Neural cell (in vitro differentiated cells): ENCODE data around the gene SYT6. TPM values are rescaled to one million over a fixed set of nuclear protein-coding genes. Genes with fewer than 3 reads are reported as not detected.

Experiments used
- H2AFZ ChIP-seq: fragments of 200-600, 300-800 bp; sonication (generic), shearing (Covaris generic); 2 replicates; pipeline ENCODE4 v1.6.0; 2014; ENCODE audit warnings: low read depth, mild to moderate bottlenecking, antibody characterized with exemption, low read length, moderate library complexity
- H3F3A ChIP-seq: fragments of 200-600 bp; shearing (Covaris generic); 2 replicates; pipeline ENCODE4 v1.6.1; 2016; ENCODE audit warnings: mild to moderate bottlenecking, moderate library complexity, mixed read lengths, antibody characterized with exemption, low read length; ENCODE audit not compliant: insufficient read depth, poor library complexity, severe bottlenecking
- H3K27ac ChIP-seq: fragments of 200-600, 300-800 bp; sonication (generic), shearing (Covaris generic); 2 replicates; pipeline ENCODE4 v1.5.1; 2014; ENCODE audit warnings: mild to moderate bottlenecking, low read length, moderate library complexity
- H3K27me3 ChIP-seq: fragments of 300-800, 200-600 bp; sonication (generic), shearing (Covaris generic); 2 replicates; pipeline ENCODE4 v1.6.0; 2014; ENCODE audit warnings: mild to moderate bottlenecking, low read depth, low read length, moderate library complexity; ENCODE audit not compliant: insufficient read depth
- H3K36me3 ChIP-seq: fragments of 300-800, 200-600 bp; sonication (generic), shearing (Covaris generic); 2 replicates; pipeline ENCODE4 v1.5.1; 2014; ENCODE audit warnings: mild to moderate bottlenecking, antibody characterized with exemption, low read length, moderate library complexity; ENCODE audit not compliant: insufficient read depth
- H3K4me2 ChIP-seq: fragments of 300-800, 200-600 bp; sonication (generic), shearing (Covaris generic); 2 replicates; pipeline ENCODE4 v1.6.0; 2014; ENCODE audit warnings: mild to moderate bottlenecking, low read length
- H3K4me3 ChIP-seq: fragments of 300-800, 200-600 bp; sonication (generic), shearing (Covaris generic); 2 replicates; pipeline ENCODE4 v1.5.1; 2014; ENCODE audit warnings: mild to moderate bottlenecking, low read length, moderate library complexity
- H3K79me2 ChIP-seq: fragments of 200-600 bp; shearing (Covaris generic); replicated peaks from 2 replicates; pipeline ENCODE4 v1.6.0; 2014; ENCODE audit warnings: mild to moderate bottlenecking, low read length, moderate library complexity; ENCODE audit not compliant: insufficient read depth
- H3K9ac ChIP-seq: fragments of 300-800, 200-600 bp; sonication (generic), shearing (Covaris generic); 2 replicates; pipeline ENCODE4 v1.6.1; 2016; ENCODE audit warnings: mild to moderate bottlenecking, low read length, mixed read lengths
- H3K9me2 ChIP-seq: fragments of 200-600 bp; shearing (Covaris generic); 2 replicates; pipeline ENCODE4 v1.6.1; 2016; ENCODE audit warnings: mild to moderate bottlenecking, low read length, mixed read lengths; ENCODE audit not compliant: insufficient read depth
- H3K9me3 ChIP-seq: fragments of 200-600, 300-800 bp; sonication (generic), shearing (Covaris generic); 2 replicates; pipeline ENCODE4 v1.6.1; 2016; ENCODE audit warnings: mild to moderate bottlenecking, mixed run types, low read length, moderate library complexity, mixed read lengths
- H4K20me1 ChIP-seq: fragments of 200-600 bp; shearing (Covaris generic); 2 replicates; pipeline ENCODE4 v1.6.1; 2016; ENCODE audit warnings: mild to moderate bottlenecking, mixed run types; ENCODE audit not compliant: insufficient read depth
- EP300 ChIP-seq: fragments of 450-650 bp; conservative IDR thresholded peaks from 2 replicates; pipeline ENCODE4 v1.6.1; 2014; ENCODE audit warnings: antibody characterized with exemption, mild to moderate bottlenecking, moderate library complexity; ENCODE audit not compliant: poor library complexity, severe bottlenecking
- EZH2 ChIP-seq: fragments of 200-600, 300-800 bp; shearing (Covaris generic), sonication (generic); IDR thresholded peaks from 2 replicates; pipeline ENCODE4 v1.6.1; 2014; ENCODE audit warnings: antibody characterized with exemption, low read length, borderline replicate concordance, mild to moderate bottlenecking; ENCODE audit not compliant: insufficient read depth, poor library complexity, severe bottlenecking
- MXI1 ChIP-seq: fragments of 450-650 bp; conservative IDR thresholded peaks from 2 replicates; pipeline ENCODE4 v1.6.1; 2014; ENCODE audit warnings: antibody characterized with exemption, mild to moderate bottlenecking; ENCODE audit not compliant: poor library complexity, severe bottlenecking
- POLR2AphosphoS5 ChIP-seq: IDR thresholded peaks from 2 replicates; pipeline ENCODE4 v1.6.1; 2012
- RAD21 ChIP-seq: fragments of 450-650 bp; conservative IDR thresholded peaks from 2 replicates; pipeline ENCODE4 v1.6.1; 2014; ENCODE audit warnings: antibody characterized with exemption, mild to moderate bottlenecking, moderate library complexity
- REST ChIP-seq: IDR thresholded peaks from 2 replicates; pipeline ENCODE4 v1.6.1; 2012; ENCODE audit warnings: borderline replicate concordance
- SMC3 ChIP-seq: fragments of 450-650 bp; conservative IDR thresholded peaks from 2 replicates; pipeline ENCODE4 v1.6.1; 2014; ENCODE audit warnings: antibody characterized with exemption, mild to moderate bottlenecking, moderate library complexity; ENCODE audit not compliant: poor library complexity
- TAF1 ChIP-seq: IDR thresholded peaks from 2 replicates; pipeline ENCODE4 v1.6.1; 2012; ENCODE audit warnings: low read depth
- polyA plus RNA-seq: library from polyadenylated mRNA; depleted of rRNA; stranded (reverse); fragments of >200 nt; gene quantifications from 2 replicates; pipeline ENCODE4 v1.2.3, GENCODE V29; 2014
- TF ChIP-seq, protein P1 (sequence below): fragments of 450-650 bp; IDR thresholded peaks from 2 replicates; pipeline ENCODE4 v1.5.1; 2014; ENCODE audit warnings: antibody characterized with exemption, mild to moderate bottlenecking, moderate library complexity; ENCODE audit not compliant: poor library complexity, severe bottlenecking

SYT6 gene
- polyA plus RNA-seq, 1 donor from 2014 or later: 8.1 TPM

GRCh38 chr1:114133129-114133528 lies 20.5 kb downstream of the SYT6 start:
- H3F3A ChIP-seq: no peaks in the 10 kb centered on the region

DNA sequence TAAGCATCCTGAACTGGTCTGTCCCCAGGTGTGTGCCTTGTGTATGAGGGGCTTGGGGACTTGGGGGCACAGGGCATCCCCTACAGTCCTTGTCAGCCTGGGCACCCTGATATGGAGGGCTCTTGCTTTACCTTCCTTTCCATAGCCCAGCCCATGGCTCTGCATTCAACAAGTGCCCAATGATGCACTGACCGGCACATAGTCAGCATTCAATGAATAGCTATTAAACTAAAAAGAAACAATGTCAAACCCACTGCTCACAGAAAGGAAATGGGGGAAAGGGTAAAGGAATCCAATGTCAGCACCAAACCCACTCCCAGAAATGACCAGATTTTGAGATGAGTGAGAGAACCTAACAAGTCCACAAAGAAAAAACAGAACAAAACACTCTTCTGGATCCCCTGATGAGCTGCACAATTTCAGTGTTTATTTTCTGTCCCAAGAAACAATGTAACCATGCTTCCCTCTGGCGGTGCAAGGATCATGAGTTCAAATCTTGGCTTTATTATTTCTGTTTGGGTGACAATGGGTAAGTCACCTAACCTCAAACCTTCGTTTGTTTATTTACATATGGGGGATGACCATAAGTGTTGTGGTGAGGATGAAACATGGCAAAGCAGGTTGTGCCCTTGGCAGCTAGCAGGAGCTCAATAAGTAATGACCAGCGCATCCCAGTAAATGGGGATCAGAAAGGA lies 22.0 kb downstream of the SYT6 start:
- Histone ChIP-seq H3K4me3 (no peak overlapping the region), H3K27me3 (no peaks in the 10 kb centered on the region), H3K9ac (no peak overlapping the region), H3K36me3 (no peaks in the 10 kb centered on the region), H3K79me2 (no peaks in the 10 kb centered on the region), H3K9me2 (no peaks in the 10 kb centered on the region), H3K27ac (no peak overlapping the region), H3K9me3 (no peaks in the 10 kb centered on the region), H4K20me1 (no peaks in the 10 kb centered on the region), H3F3A (no peaks in the 10 kb centered on the region), H2AFZ (no peak overlapping the region), H3K4me2 (no peak overlapping the region)
- TF ChIP-seq, protein P1, sequence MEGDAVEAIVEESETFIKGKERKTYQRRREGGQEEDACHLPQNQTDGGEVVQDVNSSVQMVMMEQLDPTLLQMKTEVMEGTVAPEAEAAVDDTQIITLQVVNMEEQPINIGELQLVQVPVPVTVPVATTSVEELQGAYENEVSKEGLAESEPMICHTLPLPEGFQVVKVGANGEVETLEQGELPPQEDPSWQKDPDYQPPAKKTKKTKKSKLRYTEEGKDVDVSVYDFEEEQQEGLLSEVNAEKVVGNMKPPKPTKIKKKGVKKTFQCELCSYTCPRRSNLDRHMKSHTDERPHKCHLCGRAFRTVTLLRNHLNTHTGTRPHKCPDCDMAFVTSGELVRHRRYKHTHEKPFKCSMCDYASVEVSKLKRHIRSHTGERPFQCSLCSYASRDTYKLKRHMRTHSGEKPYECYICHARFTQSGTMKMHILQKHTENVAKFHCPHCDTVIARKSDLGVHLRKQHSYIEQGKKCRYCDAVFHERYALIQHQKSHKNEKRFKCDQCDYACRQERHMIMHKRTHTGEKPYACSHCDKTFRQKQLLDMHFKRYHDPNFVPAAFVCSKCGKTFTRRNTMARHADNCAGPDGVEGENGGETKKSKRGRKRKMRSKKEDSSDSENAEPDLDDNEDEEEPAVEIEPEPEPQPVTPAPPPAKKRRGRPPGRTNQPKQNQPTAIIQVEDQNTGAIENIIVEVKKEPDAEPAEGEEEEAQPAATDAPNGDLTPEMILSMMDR: no peak
- no peak for TF ChIP-seq TAF1
- no peak for TF ChIP-seq MXI1

More at GRCh38 chr1:114133129-114133528, 20.5 kb downstream of the SYT6 start:
- Histone ChIP-seq H3K79me2 (no peaks in the 10 kb centered on the region), H3K27me3 (no peaks in the 10 kb centered on the region), H2AFZ (no peak overlapping the region), H3K4me2 (no peak overlapping the region), H3K4me3 (no peak overlapping the region), H3K9ac (no peak overlapping the region), H3K9me3 (no peaks in the 10 kb centered on the region), H3K9me2 (no peaks in the 10 kb centered on the region), H3K36me3 (no peaks in the 10 kb centered on the region), H3K27ac (no peak overlapping the region), H4K20me1 (no peaks in the 10 kb centered on the region)
- TF ChIP-seq EZH2 (no peak), SMC3 (no peak), TAF1 (no peak), RAD21 (no peak), MXI1 (no peak), EP300 (no peak), REST (no peak), POLR2AphosphoS5 (no peak)
- TF ChIP-seq, protein P1: no peak
